A673 (cell line): ENCODE results near the gene TRMT10B.

Experiments used
- EZH2 ChIP-seq: fragments of 200-600 bp; sonication (generic); IDR thresholded peaks from 2 replicates; pipeline ENCODE4 v1.6.1; 2017; ENCODE audit warnings: borderline replicate concordance, low read depth, mild to moderate bottlenecking, mixed read lengths, antibody characterized with exemption, low read length; ENCODE audit not compliant: poor library complexity, severe bottlenecking
- TF ChIP-seq, protein P1 (sequence below): fragments of 300-800, 200-600 bp; sonication (generic); conservative IDR thresholded peaks from 2 replicates; pipeline ENCODE4 v1.5.1; 2017; ENCODE audit warnings: low read depth, mild to moderate bottlenecking, antibody characterized with exemption, low read length, moderate library complexity, mixed read lengths

GRCh38 chr9:37710046-37710445, 43.6 kb upstream of the TRMT10B start:
- TF ChIP-seq, protein P1, sequence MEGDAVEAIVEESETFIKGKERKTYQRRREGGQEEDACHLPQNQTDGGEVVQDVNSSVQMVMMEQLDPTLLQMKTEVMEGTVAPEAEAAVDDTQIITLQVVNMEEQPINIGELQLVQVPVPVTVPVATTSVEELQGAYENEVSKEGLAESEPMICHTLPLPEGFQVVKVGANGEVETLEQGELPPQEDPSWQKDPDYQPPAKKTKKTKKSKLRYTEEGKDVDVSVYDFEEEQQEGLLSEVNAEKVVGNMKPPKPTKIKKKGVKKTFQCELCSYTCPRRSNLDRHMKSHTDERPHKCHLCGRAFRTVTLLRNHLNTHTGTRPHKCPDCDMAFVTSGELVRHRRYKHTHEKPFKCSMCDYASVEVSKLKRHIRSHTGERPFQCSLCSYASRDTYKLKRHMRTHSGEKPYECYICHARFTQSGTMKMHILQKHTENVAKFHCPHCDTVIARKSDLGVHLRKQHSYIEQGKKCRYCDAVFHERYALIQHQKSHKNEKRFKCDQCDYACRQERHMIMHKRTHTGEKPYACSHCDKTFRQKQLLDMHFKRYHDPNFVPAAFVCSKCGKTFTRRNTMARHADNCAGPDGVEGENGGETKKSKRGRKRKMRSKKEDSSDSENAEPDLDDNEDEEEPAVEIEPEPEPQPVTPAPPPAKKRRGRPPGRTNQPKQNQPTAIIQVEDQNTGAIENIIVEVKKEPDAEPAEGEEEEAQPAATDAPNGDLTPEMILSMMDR = no peak
- no peak for TF ChIP-seq EZH2
